Measurements from ENCODE around the gene TNS1.

The TNS1 gene

GRCh38 chr2:217822296-217823252 lies 180.2 kb downstream of the TNS1 start:
- ATAC-seq (ENCODE audit: low read depth): peak; percentile 89
- DNase-seq (ENCODE audit: low spot score): no peak
- Histone ChIP-seq H3K36me3 (ENCODE audit: low read depth) (no peaks in the 10 kb centered on the region), H3K27ac (ENCODE audit: poor library complexity, severe bottlenecking) (no peak overlapping the region), H3K4me1 (ENCODE audit: insufficient read depth, poor library complexity, severe bottlenecking) (no peaks in the 10 kb centered on the region), H3K4me3 (ENCODE audit: severe bottlenecking) (no peak overlapping the region), H3K27me3 (ENCODE audit: insufficient read depth, poor library complexity, severe bottlenecking) (no peaks in the 10 kb centered on the region), H3K9me3 (ENCODE audit: severe bottlenecking) (no peaks in the 10 kb centered on the region)
- no peak for TF ChIP-seq CTCF (IDR thresholded peaks at IDR 0.05; ENCODE audit: poor library complexity, severe bottlenecking)

- DNase-seq (ENCODE audit: low spot score) (no peak), ATAC-seq (ENCODE audit: low read depth) (no peak)
- Histone ChIP-seq H3K27ac (ENCODE audit: poor library complexity, severe bottlenecking) (no peak overlapping the region), H3K27me3 (ENCODE audit: insufficient read depth, poor library complexity, severe bottlenecking) (no peaks in the 10 kb centered on the region), H3K36me3 (ENCODE audit: low read depth) (no peaks in the 10 kb centered on the region), H3K4me3 (ENCODE audit: severe bottlenecking) (no peak overlapping the region), H3K9me3 (ENCODE audit: severe bottlenecking) (no peaks in the 10 kb centered on the region), H3K4me1 (ENCODE audit: insufficient read depth, poor library complexity, severe bottlenecking) (no peaks in the 10 kb centered on the region)
- no peak for TF ChIP-seq CTCF (IDR thresholded peaks at IDR 0.05; ENCODE audit: poor library complexity, severe bottlenecking)
Measured at GRCh38 chr2:217821536-217822147, 181.2 kb downstream of the TNS1 start.

GRCh38 chr2:217820904-217821303 lies 181.9 kb downstream of the TNS1 start:
- ATAC-seq (ENCODE audit: low read depth) (no peak), DNase-seq (ENCODE audit: low spot score) (no peak)
- Histone ChIP-seq H3K27ac (ENCODE audit: poor library complexity, severe bottlenecking) (no peak overlapping the region), H3K4me1 (ENCODE audit: insufficient read depth, poor library complexity, severe bottlenecking) (no peaks in the 10 kb centered on the region), H3K4me3 (ENCODE audit: severe bottlenecking) (no peak overlapping the region), H3K36me3 (ENCODE audit: low read depth) (no peaks in the 10 kb centered on the region), H3K27me3 (ENCODE audit: insufficient read depth, poor library complexity, severe bottlenecking) (no peaks in the 10 kb centered on the region), H3K9me3 (ENCODE audit: severe bottlenecking) (no peaks in the 10 kb centered on the region)
- TF ChIP-seq CTCF (IDR thresholded peaks at IDR 0.05; ENCODE audit: poor library complexity, severe bottlenecking): no peak

- no peak for ATAC-seq (ENCODE audit: low read depth)
- DNase-seq (ENCODE audit: low spot score): no peak
- Histone ChIP-seq H3K27ac (ENCODE audit: poor library complexity, severe bottlenecking) (no peak overlapping the region), H3K4me1 (ENCODE audit: insufficient read depth, poor library complexity, severe bottlenecking) (no peaks in the 10 kb centered on the region), H3K4me3 (ENCODE audit: severe bottlenecking) (no peak overlapping the region), H3K9me3 (ENCODE audit: severe bottlenecking) (no peaks in the 10 kb centered on the region), H3K27me3 (ENCODE audit: insufficient read depth, poor library complexity, severe bottlenecking) (no peaks in the 10 kb centered on the region), H3K36me3 (ENCODE audit: low read depth) (no peaks in the 10 kb centered on the region)
- no peak for TF ChIP-seq CTCF (IDR thresholded peaks at IDR 0.05; ENCODE audit: poor library complexity, severe bottlenecking)
Measured at GRCh38 chr2:217820091-217820819, 182.5 kb downstream of the TNS1 start.

Data from RWPE2 (cell line).